SK-N-SH (cell line): Measurements from ENCODE around the gene TLCD2. TPM values are rescaled to one million over a fixed set of nuclear protein-coding genes. Genes with fewer than 3 reads are reported as not detected.

Source experiments
- CTCF ChIA-PET: fragments of 300-600, 350-600 bp; formaldehyde crosslinking; extraction: SDS; loops from one replicate; lab custom pipeline; 2021; lab: Yijun Ruan, JAX
- POLR2A ChIA-PET: fragments of 350-600 bp; sonication (Branson Sonifier 250); formaldehyde crosslinking; extraction: SDS; loops from one replicate; lab custom pipeline; 2020; ENCODE audit warnings: antibody characterized with exemption, inconsistent platforms; lab: Yijun Ruan, JAX
- DNase-seq: peaks from one replicate; pipeline ENCODE4 v3.0.0; 2012
- H2AFZ ChIP-seq: fragments of 200-600 bp; sonication (generic); 2 replicates; pipeline ENCODE4 v1.8.1; 2016; ENCODE audit warnings: antibody characterized with exemption, mild to moderate bottlenecking, low read depth
- H3F3A ChIP-seq: fragments of 200-600 bp; sonication (generic); replicated peaks from 2 replicates; pipeline ENCODE3; 2016; ENCODE audit warnings: antibody characterized with exemption, mild to moderate bottlenecking; ENCODE audit not compliant: insufficient read depth
- H3K27ac ChIP-seq, 2 experiments: fragments of 200-500 bp in 1 of 2; fragments of 200-600 bp in 1 of 2; sonication (Bioruptor generic) in 1 of 2; sonication (generic), shearing (Covaris generic) in 1 of 2; 2 replicates each; pipeline versions ENCODE4 v1.5.1 to v1.6.1; 2014 to 2016; ENCODE audit warnings: low read depth in 2 of 2, inconsistent platforms in 1 of 2, low read length in 1 of 2, mild to moderate bottlenecking in 1 of 2, mixed read lengths in 1 of 2
- H3K27me3 ChIP-seq: fragments of 200-600 bp; sonication (generic), shearing (Covaris generic); 2 replicates; pipeline ENCODE4 v1.6.1; 2016; ENCODE audit warnings: mixed run types; ENCODE audit not compliant: insufficient read depth
- H3K36me3 ChIP-seq, 2 experiments: fragments of 200-500 bp in 1 of 2; fragments of 200-600 bp in 1 of 2; sonication (Bioruptor generic) in 1 of 2; sonication (generic) in 1 of 2; replicated peaks in 1 of 2; 2 replicates each; pipeline versions ENCODE3 to v1.5.1; 2014 to 2016; ENCODE audit warnings: low read length in 1 of 2, mild to moderate bottlenecking in 1 of 2; ENCODE audit not compliant: insufficient read depth in 2 of 2, control insufficient read depth in 1 of 2
- H3K4me1 ChIP-seq, 2 experiments: fragments of 200-500 bp in 1 of 2; fragments of 200-600 bp in 1 of 2; sonication (Bioruptor generic) in 1 of 2; sonication (generic), shearing (Covaris generic) in 1 of 2; 2 replicates each; pipeline versions ENCODE4 v1.5.1 to v1.6.1; 2014 to 2016; ENCODE audit warnings: low read depth in 1 of 2, low read length in 1 of 2, mixed run types in 1 of 2; ENCODE audit not compliant: insufficient read depth in 2 of 2, control insufficient read depth in 1 of 2
- H3K4me2 ChIP-seq: fragments of 200-600 bp; sonication (generic), shearing (Covaris generic); 2 replicates; pipeline ENCODE4 v1.6.1; 2017; ENCODE audit warnings: mixed run types
- H3K4me3 ChIP-seq, 2 experiments: fragments of 200-500 bp in 1 of 2; fragments of 200-600 bp in 1 of 2; sonication (Bioruptor generic) in 1 of 2; sonication (generic), shearing (Covaris generic) in 1 of 2; 2 replicates each; pipeline versions ENCODE4 v1.5.1 to v1.8.1; 2014 to 2016; ENCODE audit warnings: low read depth in 2 of 2, inconsistent platforms in 1 of 2, low read length in 1 of 2, mild to moderate bottlenecking in 1 of 2, mixed read lengths in 1 of 2, moderate library complexity in 1 of 2
- H3K79me2 ChIP-seq: fragments of 200-600 bp; sonication (generic); 2 replicates; pipeline ENCODE4 v1.8.1; 2017; ENCODE audit warnings: mild to moderate bottlenecking; ENCODE audit not compliant: insufficient read depth
- H3K9ac ChIP-seq: fragments of 200-600 bp; sonication (generic); 2 replicates; pipeline ENCODE4 v1.6.1; 2017; ENCODE audit warnings: mixed run types
- H3K9me2 ChIP-seq: fragments of 200-600 bp; sonication (generic); 2 replicates; pipeline ENCODE4 v1.6.1; 2017; ENCODE audit warnings: mixed run types
- H3K9me3 ChIP-seq: fragments of 200-600 bp; sonication (generic); 2 replicates; pipeline ENCODE4 v1.6.1; 2017; ENCODE audit warnings: mixed run types, mild to moderate bottlenecking, moderate library complexity
- H4K20me1 ChIP-seq: fragments of 200-600 bp; sonication (generic); 2 replicates; pipeline ENCODE4 v1.6.1; 2017; ENCODE audit warnings: mild to moderate bottlenecking, mixed run types; ENCODE audit not compliant: insufficient read depth
- CHD2 ChIP-seq: fragments of 150-350 bp; IDR thresholded peaks from 2 replicates; pipeline ENCODE4 v1.6.1; 2018; ENCODE audit warnings: low read length; ENCODE audit not compliant: partially characterized antibody
- ELF1 ChIP-seq: IDR thresholded peaks from 2 replicates; pipeline ENCODE4 v1.4.0; 2012
- EZH2phosphoT487 ChIP-seq: fragments of 200-600 bp; sonication (generic); IDR thresholded peaks from 2 replicates; pipeline ENCODE4 v1.6.1; 2017; ENCODE audit warnings: low read depth, mixed run types, mild to moderate bottlenecking, antibody characterized with exemption, moderate library complexity, borderline replicate concordance
- FOSL2 ChIP-seq: IDR thresholded peaks from 2 replicates; pipeline ENCODE4 v1.4.0; 2012; ENCODE audit warnings: low read depth, mild to moderate bottlenecking, moderate library complexity, borderline replicate concordance
- FOXM1 ChIP-seq: IDR thresholded peaks from 2 replicates; pipeline ENCODE4 v1.4.0; 2012; ENCODE audit warnings: low read depth, mild to moderate bottlenecking
- GABPA ChIP-seq: IDR thresholded peaks from 2 replicates; pipeline ENCODE4 v1.4.0; 2012; ENCODE audit warnings: low read depth, mild to moderate bottlenecking
- GATA2 ChIP-seq: sonication (generic); formaldehyde crosslinking; IDR thresholded peaks from 2 replicates; pipeline ENCODE4 v1.5.0; 2020; ENCODE audit warnings: mild to moderate bottlenecking, missing genetic modification reagents
- JUND ChIP-seq: IDR thresholded peaks from 2 replicates; pipeline ENCODE4 v1.4.0; 2012
- MAX ChIP-seq: IDR thresholded peaks from 2 replicates; pipeline ENCODE4 v1.4.0; 2012; ENCODE audit warnings: low read depth
- MXI1 ChIP-seq: IDR thresholded peaks from 2 replicates; pipeline ENCODE4 v1.6.1; 2012; ENCODE audit warnings: mild to moderate bottlenecking, low read depth, low read length, improper control_type of control experiment
- NFIC ChIP-seq: IDR thresholded peaks from 2 replicates; pipeline ENCODE4 v1.4.0; 2012; ENCODE audit warnings: borderline replicate concordance
- NRF1 ChIP-seq: IDR thresholded peaks from 2 replicates; pipeline ENCODE4 v1.6.1; 2012; ENCODE audit warnings: low read depth, mild to moderate bottlenecking, low read length
- RAD21 ChIP-seq: IDR thresholded peaks from 2 replicates; pipeline ENCODE4 v1.6.1; 2012; ENCODE audit warnings: mild to moderate bottlenecking, low read length
- RCOR1 ChIP-seq: fragments of 150-350 bp; IDR thresholded peaks from 2 replicates; pipeline ENCODE4 v1.6.1; 2017; ENCODE audit warnings: antibody characterized with exemption, low read length
- RFX5 ChIP-seq: IDR thresholded peaks from 2 replicates; pipeline ENCODE4 v1.6.1; 2012; ENCODE audit warnings: mild to moderate bottlenecking, improper control_type of control experiment, low read length
- RXRA ChIP-seq: IDR thresholded peaks from 2 replicates; pipeline ENCODE4 v1.4.0; 2012; ENCODE audit warnings: low read depth, mild to moderate bottlenecking, borderline replicate concordance
- USF1 ChIP-seq: IDR thresholded peaks from 2 replicates; pipeline ENCODE4 v1.4.0; 2012; ENCODE audit warnings: low read depth, borderline replicate concordance
- WGBS: methylation state at CpG from one replicate; pipeline ENCODE4 v1.1.6; 2017; ENCODE audit warnings: low lambda C conversion rate; 5-methylcytosine and 5-hydroxymethylcytosine counted together
- polyA plus RNA-seq, 3 experiments: library from polyadenylated mRNA; depleted of rRNA; stranded (reverse); fragments of >200 nt; gene quantifications; 2 replicates each; pipeline ENCODE4 v1.2.3, GENCODE V29; 2012
- TF ChIP-seq, protein P1 (sequence below): IDR thresholded peaks from 2 replicates; pipeline ENCODE4 v1.6.1; 2012; ENCODE audit warnings: mild to moderate bottlenecking, low read depth, low read length, moderate library complexity
- TF ChIP-seq, protein P2 (sequence below): IDR thresholded peaks from 2 replicates; pipeline ENCODE4; 2012

TLCD2 gene
- polyA plus RNA-seq, 1 of the 3 experiments (the other 2 are of a cell fraction) = 1.3 TPM

DNA sequence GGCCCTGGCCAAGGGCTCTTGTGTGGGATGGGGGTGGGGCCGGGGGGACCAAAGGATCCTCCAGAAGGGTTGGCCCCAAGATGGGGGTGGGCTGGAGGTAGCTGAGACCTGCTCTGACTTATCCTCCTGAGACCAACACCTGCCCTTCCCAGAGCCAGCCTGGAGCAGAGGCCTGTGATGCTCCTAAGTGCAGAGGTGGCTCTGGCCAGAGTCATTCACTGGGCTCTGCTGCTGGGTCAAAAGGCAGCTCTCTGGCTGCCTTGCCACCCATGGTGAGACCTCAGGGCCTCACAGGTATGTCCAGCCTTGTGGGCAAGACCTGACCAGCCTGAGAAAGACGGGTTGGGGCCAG, 32.9 kb upstream of the TLCD2 start:
- POLR2A ChIA-PET = no interaction called here
- WGBS = 80% methylated on average over 1 of the region's 2 CpGs
- no peaks in the 10 kb centered on the region for H3K36me3 ChIP-seq

More for the DNA sequence above, 32.9 kb upstream of the TLCD2 start:
- no peak overlapping the region for H3K4me2 ChIP-seq
- H3F3A ChIP-seq = no peaks in the 10 kb centered on the region
- TF ChIP-seq GABPA (no peak), NRF1 (no peak), NFIC (no peak), EZH2phosphoT487 (no peak), CHD2 (no peak), FOXM1 (no peak), MAX (no peak), ELF1 (no peak), RAD21 (no peak), FOSL2 (no peak), GATA2 (CRISPR knock-in tag) (no peak), JUND (no peak), USF1 (no peak), MXI1 (no peak), RXRA (no peak), RCOR1 (no peak), RFX5 (no peak)
- TF ChIP-seq, protein P1, sequence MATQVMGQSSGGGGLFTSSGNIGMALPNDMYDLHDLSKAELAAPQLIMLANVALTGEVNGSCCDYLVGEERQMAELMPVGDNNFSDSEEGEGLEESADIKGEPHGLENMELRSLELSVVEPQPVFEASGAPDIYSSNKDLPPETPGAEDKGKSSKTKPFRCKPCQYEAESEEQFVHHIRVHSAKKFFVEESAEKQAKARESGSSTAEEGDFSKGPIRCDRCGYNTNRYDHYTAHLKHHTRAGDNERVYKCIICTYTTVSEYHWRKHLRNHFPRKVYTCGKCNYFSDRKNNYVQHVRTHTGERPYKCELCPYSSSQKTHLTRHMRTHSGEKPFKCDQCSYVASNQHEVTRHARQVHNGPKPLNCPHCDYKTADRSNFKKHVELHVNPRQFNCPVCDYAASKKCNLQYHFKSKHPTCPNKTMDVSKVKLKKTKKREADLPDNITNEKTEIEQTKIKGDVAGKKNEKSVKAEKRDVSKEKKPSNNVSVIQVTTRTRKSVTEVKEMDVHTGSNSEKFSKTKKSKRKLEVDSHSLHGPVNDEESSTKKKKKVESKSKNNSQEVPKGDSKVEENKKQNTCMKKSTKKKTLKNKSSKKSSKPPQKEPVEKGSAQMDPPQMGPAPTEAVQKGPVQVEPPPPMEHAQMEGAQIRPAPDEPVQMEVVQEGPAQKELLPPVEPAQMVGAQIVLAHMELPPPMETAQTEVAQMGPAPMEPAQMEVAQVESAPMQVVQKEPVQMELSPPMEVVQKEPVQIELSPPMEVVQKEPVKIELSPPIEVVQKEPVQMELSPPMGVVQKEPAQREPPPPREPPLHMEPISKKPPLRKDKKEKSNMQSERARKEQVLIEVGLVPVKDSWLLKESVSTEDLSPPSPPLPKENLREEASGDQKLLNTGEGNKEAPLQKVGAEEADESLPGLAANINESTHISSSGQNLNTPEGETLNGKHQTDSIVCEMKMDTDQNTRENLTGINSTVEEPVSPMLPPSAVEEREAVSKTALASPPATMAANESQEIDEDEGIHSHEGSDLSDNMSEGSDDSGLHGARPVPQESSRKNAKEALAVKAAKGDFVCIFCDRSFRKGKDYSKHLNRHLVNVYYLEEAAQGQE = no peak
- TF ChIP-seq, protein P2, sequence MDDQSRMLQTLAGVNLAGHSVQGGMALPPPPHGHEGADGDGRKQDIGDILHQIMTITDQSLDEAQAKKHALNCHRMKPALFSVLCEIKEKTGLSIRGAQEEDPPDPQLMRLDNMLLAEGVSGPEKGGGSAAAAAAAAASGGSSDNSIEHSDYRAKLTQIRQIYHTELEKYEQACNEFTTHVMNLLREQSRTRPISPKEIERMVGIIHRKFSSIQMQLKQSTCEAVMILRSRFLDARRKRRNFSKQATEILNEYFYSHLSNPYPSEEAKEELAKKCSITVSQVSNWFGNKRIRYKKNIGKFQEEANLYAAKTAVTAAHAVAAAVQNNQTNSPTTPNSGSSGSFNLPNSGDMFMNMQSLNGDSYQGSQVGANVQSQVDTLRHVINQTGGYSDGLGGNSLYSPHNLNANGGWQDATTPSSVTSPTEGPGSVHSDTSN = no peak
- TF ChIP-seq, all 33 proteins: peak for 0
- Histone ChIP-seq H3K79me2 (no peaks in the 10 kb centered on the region), H3K27me3 (no peaks in the 10 kb centered on the region), H2AFZ (no peak overlapping the region), H3K4me3 (no peak overlapping the region), H3K9ac (no peak overlapping the region), H3K27ac (no peak overlapping the region), H3K9me2 (no peaks in the 10 kb centered on the region), H4K20me1 (no peaks in the 10 kb centered on the region), H3K9me3 (no peaks in the 10 kb centered on the region), H3K4me1 (peaks cover 0 to 3% of the 10 kb centered on the region in 2 experiments; a peak in 1 of 4 replicates)
- CTCF ChIA-PET = no interaction called here
- DNase-seq = peak; percentile 14
